ENCODE data around the gene FTH1. TPM values are rescaled to one million over a fixed set of nuclear protein-coding genes. Genes with fewer than 3 reads are reported as not detected.

FTH1 gene
- total RNA-seq, 2 donors from 2014 or later = 1,006 to 1,113 TPM

DNA sequence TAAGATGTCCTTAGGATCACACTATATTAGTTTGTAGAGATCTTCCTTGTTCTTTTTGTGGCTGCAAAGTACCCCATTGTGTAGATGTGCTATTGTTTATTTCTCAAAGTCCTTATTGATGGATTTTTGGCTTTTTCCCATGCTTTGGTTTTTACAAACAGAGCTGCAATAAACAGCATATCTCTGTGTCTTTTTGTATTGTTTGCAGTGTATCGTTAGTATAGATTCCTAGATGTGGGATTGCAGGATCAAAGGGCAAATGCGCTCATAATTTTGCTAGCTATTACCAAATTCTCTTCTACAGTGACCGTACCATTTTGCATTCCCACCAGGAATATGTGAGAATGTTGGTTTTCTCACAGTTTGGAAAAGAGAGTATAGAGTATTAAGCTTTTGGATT lies 27.5 kb upstream of the FTH1 start:
- Mint-ChIP-seq H3K27ac (peak overlapping the region in 1 of 2 donors; percentile 23), H3K9me3 (peaks cover 17% of the 10 kb centered on the region in 2 donors), H3K36me3 (peaks cover 9 to 18% of the 10 kb centered on the region in 2 donors)
- DNase-seq (ENCODE audit: low spot score in 2 of 2) = no peak
- no peak for ATAC-seq

DNA sequence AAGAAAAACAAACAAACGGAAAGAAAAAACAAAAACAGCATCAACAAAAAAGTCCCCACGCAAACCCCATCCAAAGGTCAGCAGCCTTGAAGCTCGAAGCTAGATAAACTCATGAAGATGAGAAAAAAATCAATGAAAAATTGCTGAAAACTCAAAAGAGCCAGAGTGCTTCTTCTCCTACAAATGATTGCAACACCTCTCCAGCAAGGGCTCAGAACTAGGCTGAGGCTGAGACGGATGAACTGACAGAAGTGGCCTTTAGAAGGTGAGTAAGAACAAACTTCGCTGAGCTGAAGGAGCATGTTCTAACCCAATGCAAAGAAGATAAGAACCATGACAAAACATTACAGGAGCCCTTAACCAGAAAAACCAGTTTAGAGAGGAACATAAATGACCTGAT lies 18.4 kb upstream of the FTH1 start:
- peaks cover 16 to 21% of the 10 kb centered on the region in 2 donors for H3K36me3 Mint-ChIP-seq
- H3K9me3 Mint-ChIP-seq = peaks cover 30 to 33% of the 10 kb centered on the region in 2 donors
- ATAC-seq = no peak
- H3K27ac Mint-ChIP-seq = no peak overlapping the region
- peak in 1 of 2 donors; percentile 11 for DNase-seq (ENCODE audit: low spot score in 2 of 2)

DNA sequence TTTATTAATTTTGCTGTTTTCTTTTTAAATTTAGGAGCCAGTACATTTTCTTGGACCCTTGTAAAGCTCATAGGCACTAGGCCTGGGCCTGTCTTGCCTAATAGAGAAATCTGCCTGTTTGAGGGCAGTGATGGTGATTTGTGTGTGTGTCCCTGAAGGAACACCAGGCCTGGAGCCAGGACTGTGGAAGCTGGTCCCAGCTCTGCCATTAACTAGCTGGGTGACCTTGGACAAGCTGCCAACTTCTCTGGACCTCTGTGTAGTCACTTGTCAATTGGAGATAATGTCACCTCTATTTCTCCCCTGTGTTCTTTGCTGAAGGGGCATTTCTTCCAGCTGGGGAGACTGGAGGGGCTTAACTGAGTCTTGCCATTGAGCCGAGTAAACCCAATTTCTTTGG lies 16.0 kb upstream of the FTH1 start:
- ATAC-seq (no peak), DNase-seq (ENCODE audit: low spot score in 2 of 2) (no peak)
- H3K9me3 Mint-ChIP-seq = peaks cover 17% of the 10 kb centered on the region in 2 donors
- peaks cover 12 to 21% of the 10 kb centered on the region in 2 donors for H3K36me3 Mint-ChIP-seq
- no peak overlapping the region for H3K27ac Mint-ChIP-seq

DNA sequence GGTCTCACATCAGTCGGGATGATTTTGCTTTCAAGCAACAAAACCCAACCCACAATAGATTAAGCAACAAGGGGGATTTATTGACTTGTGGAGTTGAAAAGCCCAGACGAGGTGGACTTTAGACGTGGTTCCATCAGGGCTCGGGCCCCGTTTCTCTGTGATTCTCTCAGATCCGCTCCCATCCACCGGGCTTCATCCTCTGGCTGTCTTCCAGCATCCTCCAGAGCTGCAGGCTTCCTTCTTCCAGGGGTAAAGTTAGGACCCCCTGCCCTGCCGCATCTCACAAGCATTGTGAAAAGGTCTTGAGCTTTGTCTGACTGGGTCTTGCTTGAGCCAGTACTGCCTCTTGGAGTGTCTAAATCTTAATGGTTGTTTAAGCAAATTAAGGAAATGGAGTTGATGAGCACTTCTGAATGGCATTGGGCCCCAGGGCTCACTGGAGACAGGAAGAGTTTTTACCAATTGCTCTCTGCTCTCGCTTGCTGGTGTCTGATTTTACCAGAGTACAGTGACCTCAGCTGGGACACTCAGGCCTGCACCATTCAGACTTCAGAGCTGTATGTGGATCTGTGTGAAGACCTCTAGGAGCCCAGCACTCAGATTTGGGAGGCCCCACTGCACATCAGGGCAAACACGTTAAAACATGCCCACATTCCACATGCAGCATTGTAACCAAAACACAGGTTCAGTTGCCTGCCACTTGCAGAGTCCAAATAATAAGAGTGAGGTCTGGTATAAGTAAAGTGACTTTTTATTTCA lies 13.5 kb upstream of the FTH1 start:
- DNase-seq (ENCODE audit: low spot score in 2 of 2) = peak in 1 of 2 donors; percentile 23
- ATAC-seq = no peak
- Mint-ChIP-seq H3K27ac (peak overlapping the region; percentile 27 to 81), H3K9me3 (peaks cover 0 to under 1% of the 10 kb centered on the region in 2 donors), H3K36me3 (peaks cover 0 to 3% of the 10 kb centered on the region in 2 donors)

DNA sequence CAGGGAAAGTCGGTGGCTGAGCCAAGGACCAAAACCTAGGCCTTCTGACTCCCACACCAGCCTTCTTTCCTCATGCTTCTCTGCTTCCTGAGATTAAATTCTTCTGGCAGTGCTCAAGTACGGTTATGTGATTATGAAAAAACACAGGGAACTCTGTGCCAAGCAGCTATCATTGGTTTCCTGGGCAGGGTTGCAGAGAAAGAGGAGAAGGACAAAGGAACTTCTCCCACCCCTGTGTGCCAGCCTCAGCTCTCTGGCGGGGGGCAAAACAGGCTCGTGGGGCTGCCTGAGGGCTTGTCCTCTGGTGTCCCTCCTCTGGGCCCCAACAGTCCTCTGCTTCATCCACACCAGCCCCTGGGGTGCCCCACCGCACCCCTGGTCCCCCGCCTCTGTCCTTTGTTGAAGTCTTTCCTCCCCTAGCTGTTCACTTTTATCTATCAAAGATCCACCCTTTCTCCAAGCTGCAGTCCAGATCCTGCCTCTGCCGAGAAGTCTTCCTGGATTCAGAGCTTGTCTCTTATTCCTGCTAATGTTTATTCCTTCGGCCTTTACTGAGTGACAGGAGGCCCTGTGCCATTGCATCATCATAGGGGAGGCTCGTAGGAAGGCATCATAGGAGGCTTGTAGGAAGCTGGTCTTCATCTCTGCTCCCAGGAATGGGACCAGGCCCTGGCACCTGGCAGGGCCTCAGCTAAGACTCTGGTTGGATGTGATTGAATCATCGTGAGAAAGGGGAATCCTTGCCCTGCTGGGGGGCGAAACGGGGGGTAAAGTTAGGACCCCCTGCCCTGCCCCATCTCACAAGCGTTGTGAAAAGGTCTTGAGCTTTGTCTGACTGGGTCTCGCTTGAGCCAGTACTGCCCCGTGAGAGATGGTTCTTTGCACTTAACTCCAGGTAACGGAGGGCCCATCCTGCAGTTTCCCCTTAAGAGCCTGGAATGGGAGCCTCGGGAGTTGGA lies 11.5 kb upstream of the FTH1 start:
- Mint-ChIP-seq H3K9me3 (no peaks in the 10 kb centered on the region), H3K36me3 (no peaks in the 10 kb centered on the region), H3K27ac (peak overlapping the region in 1 of 2 donors; percentile 22)
- DNase-seq (ENCODE audit: low spot score in 2 of 2) = peak in 1 of 2 donors; percentile 35
- ATAC-seq = no peak

DNA sequence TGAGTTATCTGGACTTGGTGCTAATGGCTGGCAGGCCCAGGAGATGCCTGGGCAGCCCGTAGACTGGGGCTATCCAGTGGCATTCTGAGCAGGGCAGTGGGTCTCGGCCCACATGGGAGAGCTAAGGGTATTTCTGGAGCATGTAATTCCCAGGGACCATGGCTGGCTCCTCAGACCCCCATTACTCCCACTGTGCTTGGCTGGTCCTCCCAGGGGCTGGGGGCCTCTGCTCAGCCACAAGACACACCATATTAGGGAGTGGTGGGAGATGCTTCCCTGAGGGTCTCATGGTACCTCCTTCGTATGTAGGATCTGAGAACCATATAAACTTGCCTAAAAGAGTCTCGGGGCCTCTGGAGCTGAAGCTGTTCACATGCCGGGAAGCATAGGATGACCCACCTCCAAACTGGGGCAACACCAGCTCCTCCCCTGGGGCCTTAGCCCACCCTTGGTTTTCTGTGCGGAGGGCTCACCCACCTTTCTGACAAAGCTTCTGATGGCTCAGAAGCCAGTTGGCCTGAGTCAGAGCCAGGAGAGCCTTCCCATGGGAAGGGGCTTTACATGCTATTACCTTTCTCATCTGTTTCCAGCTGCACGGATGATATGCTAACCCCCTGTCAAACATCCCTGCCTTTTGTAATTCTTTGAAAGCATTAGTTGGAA lies 9.5 kb upstream of the FTH1 start:
- ATAC-seq = no peak
- Mint-ChIP-seq H3K9me3 (no peaks in the 10 kb centered on the region), H3K36me3 (no peaks in the 10 kb centered on the region), H3K27ac (peak overlapping the region in 1 of 2 donors; percentile 15)
- DNase-seq (ENCODE audit: low spot score in 2 of 2) = peak in 1 of 2 donors; percentile 40

DNA sequence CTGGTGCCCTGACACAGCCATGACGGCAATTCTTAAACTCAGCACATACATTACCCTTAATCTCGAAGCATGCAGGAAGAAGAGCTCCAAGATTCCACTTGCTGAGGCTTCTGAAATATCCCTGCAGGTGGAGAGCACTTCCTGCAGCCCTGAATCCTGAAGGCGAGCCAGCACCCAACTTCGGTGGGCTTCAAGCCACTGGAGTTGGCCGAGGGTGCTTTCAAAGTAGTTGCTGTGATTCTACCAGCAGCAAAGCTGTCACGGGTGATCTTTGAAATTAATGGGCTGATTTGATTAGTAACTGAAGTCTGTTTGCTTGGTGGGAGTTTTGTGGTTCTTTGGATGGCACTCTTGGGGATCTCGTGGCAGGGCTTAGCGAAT lies 9.0 kb upstream of the FTH1 start:
- ATAC-seq = no peak
- peak in 1 of 2 donors; percentile 1 for DNase-seq (ENCODE audit: low spot score in 2 of 2)
- Mint-ChIP-seq H3K9me3 (no peaks in the 10 kb centered on the region), H3K27ac (peak overlapping the region in 1 of 2 donors; percentile 15), H3K36me3 (no peaks in the 10 kb centered on the region)

DNA sequence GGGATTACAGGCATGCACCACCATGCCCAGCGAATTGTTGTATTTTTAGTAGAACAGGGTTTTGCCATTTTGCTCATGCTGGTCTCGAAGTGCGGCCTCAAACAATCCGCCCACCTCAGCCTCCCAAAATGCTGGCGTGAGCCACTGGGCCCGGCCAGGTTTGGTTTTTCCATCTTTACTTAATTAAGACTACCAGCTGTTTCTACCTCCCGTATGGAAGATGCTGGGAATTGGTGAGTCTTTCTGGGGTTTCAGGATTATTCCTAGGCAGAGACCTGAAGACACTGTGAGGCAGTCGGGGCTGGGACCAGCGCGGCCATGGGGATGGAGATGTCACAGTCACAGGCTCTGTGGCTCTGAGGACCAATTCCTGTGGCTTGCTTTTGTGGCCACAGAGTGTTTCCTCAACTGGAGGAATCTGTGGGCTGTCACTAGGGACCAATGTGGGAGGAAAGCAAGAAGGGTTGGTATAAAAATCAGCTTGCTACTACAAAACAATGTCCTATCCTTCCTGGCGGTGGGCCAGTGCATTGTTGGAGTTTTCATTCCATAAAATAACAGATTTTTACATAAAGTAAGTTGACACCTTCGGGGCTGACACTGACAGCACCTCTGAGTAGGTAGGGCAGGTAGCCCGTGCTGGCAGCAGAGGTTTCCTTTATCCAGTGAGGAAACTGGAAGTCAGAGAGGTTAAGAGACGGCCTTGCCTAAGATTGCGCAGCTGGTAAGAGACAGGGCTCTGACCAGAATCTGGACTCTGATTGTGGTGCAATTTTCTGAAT lies 8.4 kb upstream of the FTH1 start:
- Mint-ChIP-seq H3K9me3 (no peaks in the 10 kb centered on the region), H3K27ac (no peak overlapping the region), H3K36me3 (no peaks in the 10 kb centered on the region)
- DNase-seq (ENCODE audit: low spot score in 2 of 2) (peak in 1 of 2 donors; percentile 16), ATAC-seq (no peak)

DNA sequence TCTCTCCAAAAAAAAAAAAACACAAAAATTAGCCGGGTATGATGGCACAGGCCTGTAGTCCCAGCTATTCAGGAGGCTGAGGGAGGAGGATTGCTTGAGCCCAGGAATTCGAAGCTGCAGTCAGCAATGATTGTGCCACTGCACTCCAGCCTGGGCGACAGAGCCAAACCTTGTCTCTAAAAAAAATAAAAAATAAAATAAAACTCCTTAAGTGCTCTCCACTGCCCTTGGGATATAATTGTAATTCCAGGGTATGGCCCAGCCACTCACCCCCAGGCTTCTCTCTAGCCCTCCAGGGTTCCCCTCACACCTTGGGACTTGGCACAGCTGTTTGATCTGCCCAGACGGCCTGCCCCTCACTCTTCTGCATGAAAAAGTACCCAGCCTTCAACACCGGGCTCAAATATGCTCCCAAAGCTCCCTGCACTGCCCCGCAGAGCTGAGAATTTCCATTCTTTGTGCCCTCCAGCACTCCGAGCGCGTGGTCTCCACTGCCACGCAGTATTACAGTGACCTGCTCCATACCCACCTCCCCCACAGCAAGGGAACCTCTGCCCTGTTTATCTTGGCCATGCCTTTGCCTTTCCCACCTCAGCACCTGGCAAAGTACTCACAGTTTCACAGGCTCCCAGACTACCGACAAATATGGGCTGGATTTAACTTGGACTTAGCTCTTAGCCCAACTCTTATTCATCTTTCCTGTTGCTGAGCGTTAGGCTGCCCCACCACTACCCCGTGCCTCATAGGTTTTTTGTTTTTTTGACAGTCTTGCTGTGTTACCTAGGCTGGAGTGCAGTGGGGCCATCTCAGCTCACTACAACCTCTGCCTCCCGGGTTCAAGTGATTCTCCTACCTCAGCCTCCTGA lies 7.6 kb upstream of the FTH1 start:
- ATAC-seq = no peak
- no peaks in the 10 kb centered on the region for H3K36me3 Mint-ChIP-seq
- H3K27ac Mint-ChIP-seq = peak overlapping the region in 1 of 2 donors; percentile 52
- DNase-seq (ENCODE audit: low spot score in 2 of 2) = peak in 1 of 2 donors; percentile 38
- H3K9me3 Mint-ChIP-seq = no peaks in the 10 kb centered on the region

DNA sequence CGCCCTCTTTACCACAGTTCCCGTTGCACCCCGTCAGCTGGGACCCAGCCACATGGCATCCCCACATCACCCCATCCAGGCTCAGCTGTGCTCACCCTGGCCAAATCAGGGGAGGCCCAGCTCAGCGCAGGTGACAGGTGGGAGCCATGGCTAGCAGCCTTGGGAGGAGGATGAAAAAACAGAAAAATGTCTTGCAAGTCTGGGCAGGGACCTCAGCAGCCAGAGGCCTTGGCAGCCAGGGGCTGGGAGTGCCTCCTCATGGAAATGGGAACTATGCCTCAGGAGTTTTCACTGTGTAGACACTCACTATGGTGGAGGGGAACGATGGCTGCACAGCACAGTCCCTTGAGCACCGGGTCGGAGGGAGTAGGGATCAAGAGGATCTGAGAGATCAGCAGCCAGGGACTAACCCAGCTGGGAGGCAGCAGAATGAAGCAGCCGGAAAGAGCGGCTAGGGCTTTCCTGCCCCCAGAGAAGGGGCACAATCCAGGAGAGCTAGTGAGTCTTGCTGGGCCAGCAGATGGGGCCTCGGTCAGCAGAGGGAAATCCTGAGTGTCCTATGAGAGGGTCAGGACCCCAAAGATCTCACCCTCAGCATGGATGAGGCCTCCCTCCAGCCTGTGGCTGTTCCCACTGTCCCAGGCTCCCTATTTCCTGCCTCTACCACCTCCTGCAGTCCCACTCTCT lies 6.2 kb upstream of the FTH1 start:
- Mint-ChIP-seq H3K36me3 (peaks cover 3 to 6% of the 10 kb centered on the region in 2 donors), H3K27ac (peak overlapping the region; percentile 83 to 92), H3K9me3 (no peaks in the 10 kb centered on the region)
- DNase-seq (ENCODE audit: low spot score in 2 of 2) = peak in 1 of 2 donors; percentile 48
- ATAC-seq = no peak

DNA sequence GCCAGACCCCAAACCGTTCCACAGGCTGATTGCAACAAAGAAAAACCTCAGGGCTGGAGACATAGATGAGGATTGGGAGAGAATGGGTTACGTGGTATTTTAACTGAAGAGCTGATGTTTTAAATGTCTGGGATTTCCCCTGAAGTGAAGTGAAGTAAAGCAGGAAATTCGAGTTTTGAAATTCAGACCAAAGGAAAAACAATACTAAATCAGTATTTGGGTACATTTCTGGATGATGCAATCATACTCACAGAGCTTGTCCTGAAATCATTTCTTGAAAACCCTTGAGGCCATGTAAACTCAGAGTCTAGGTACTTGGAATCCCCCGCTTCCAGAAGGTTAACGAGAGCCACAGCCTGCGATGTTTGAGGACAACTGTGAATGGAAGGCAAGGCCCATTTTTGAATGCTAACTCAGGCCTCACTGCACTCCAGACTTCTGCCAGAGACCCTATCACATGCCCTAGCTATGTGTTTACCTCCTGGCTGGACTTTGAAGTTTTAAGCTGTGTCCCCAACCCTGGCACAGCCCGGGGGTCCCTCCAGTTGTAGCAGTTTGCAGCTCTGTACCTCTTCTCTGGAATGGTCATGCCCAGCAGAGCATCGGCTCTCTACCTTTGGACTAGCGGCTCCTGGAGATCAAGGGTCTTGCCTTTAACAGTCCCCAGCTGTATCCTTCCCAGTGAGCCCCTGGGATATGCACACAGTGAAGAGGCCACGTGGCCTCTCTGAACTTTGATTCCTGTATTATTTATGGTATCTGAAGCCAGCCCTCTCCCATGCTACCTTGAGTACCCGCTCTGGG lies 5.4 kb upstream of the FTH1 start:
- H3K9me3 Mint-ChIP-seq = no peaks in the 10 kb centered on the region
- peaks cover 6% of the 10 kb centered on the region in 2 donors for H3K36me3 Mint-ChIP-seq
- H3K27ac Mint-ChIP-seq = peak overlapping the region; percentile 83 to 92
- DNase-seq (ENCODE audit: low spot score in 2 of 2) = peak in 1 of 2 donors; percentile 54
- ATAC-seq = peak; percentile 26 to 44

DNA sequence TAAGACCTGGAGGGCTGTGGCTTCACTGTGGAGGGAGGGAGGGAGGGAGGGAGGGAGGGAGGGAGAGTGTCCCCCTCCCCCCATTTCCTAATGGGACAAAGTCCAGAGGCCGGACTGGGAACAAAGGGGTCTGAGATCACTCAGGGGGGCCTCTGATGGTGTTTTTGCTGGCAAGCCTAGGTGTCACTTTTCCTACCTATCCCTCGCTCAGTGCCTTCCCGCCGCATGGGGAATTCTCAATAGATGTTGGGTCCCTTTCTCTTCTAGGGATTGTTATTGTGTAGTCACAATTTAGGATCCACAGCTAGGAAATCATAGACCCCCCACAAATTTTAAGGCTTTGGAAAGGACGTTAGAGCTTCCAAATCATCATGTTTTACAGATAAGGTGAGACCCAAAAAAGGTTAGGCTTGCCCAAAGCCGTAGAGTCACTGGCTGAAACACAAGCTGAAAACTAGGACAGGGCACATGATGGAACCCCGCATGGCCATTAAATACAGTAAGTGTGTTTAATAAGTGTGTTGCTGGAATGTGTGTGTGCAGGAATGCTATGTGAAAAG lies 4.8 kb upstream of the FTH1 start:
- DNase-seq (ENCODE audit: low spot score in 2 of 2) = peak in 1 of 2 donors; percentile 26
- peaks cover 6% of the 10 kb centered on the region in 2 donors for H3K36me3 Mint-ChIP-seq
- H3K9me3 Mint-ChIP-seq = no peaks in the 10 kb centered on the region
- no peak for ATAC-seq
- H3K27ac Mint-ChIP-seq = peak overlapping the region; percentile 83 to 84

DNA sequence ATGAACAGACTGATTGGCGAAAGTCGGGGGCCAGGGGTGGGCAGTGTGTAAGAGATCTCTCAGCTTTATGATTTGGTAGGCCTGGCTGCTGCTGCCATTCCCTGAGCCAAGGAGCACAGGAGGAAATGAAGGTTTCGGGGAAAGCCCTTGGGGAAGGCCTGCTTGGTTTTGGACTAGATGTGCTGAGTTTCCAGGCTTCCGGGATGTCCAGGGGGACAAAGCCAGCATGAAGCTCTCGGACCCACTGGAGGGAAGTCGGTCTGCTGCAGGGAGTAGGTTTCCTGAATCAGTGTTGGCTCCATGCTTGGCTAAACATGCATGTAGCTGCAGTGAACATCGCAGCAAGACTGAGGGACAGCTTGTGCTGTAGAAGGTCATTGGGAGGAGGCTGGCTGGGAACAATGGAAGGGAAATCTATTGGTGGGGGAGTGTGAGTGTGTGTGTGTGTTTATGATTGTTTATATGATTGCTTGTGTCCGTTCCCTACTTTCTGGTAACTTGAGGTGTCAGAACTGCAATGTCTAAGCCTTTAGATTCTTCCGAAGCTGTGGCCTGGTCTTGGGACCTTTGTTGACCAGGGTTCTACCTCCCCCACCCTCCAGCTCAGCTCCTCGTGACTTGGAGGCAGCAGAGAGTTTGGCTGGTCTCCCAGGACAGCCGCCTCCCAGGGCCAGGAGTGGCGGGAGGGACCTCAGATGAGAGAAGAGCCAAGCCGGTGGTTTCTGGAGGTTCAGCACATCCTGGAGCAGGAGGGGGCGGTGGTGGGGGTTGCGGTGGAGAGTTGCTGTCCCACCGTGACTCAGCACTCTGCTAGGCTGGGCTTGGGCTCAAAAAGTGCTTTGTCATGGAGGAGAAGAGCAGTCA lies 4.0 kb upstream of the FTH1 start:
- DNase-seq (ENCODE audit: low spot score in 2 of 2) (peak in 1 of 2 donors; percentile 52), ATAC-seq (no peak)
- Mint-ChIP-seq H3K27ac (peak overlapping the region; percentile 51 to 79), H3K9me3 (no peaks in the 10 kb centered on the region), H3K36me3 (peaks cover 9 to 11% of the 10 kb centered on the region in 2 donors)

Data from activated naive CD4-positive, alpha-beta T cell treated with anti-CD3 and anti-CD28 coated beads, Interleukin-2, amount 50 U/mL, for 72 hours (primary cell).